Superior temporal gyrus (tissue), 1 donor: ENCODE data around the gene SHISA5.

Source experiments
- DNase-seq: peaks from one replicate; pipeline ENCODE4 v3.0.0-alpha.2; 2016; ENCODE audit errors: extremely low spot score

Gene SHISA5

DNA sequence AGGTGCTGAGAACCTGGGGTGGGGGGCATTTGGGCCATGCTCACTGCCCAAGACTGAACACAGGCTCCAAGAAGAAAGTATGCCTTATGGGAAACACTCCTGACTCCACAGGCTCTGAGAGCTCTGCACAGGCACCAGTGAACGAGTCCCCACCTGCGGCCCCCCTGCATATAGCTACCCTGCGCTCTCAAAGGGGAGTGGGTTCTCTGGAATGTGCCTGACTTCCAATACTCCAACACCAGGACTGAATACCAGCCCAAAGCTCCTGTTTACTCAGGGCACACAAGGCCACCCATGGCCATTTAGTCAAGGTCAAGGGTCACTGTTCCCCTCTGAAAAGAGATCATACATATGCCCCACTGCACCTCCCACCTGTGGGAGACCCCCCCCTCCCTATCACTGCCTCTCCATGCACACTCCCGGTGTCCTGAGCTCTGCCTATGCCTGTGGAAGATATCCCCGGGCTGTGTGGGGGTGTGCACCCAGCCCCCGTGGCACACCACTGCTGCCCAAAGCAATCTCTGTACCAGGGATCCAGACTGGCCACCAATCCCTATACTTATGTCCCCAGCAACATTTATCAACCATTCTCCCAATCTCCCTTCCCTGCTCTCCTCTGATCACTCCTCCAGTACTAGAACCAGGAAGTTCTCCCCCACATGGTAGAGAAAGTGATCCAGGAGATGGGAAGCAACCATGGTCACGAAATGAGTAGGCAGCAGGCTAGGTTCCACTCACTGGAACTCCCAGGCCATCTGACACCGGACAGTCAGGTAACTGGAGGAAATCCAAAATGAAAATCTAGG, 72.5 kb downstream of the SHISA5 start:
- no peak for DNase-seq

DNA sequence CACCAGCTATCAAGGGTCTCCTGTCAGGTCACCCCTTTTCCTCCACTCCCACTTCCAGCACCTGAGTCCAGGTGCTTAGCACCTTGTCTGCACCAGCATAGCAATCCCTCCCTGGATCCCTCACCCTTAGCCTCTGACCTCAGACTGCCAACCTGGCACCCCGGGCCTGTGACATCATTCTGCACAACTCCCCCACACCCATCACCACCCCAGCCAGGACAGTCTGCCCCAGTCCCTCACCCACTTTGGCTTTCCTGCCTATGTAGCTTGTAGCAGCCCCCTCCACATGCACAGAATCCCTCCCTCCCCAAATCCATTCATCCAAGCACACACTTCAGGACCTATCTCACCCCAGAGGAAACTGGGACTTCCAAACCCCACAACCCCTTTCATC, 73.3 kb downstream of the SHISA5 start:
- no peak for DNase-seq

DNA sequence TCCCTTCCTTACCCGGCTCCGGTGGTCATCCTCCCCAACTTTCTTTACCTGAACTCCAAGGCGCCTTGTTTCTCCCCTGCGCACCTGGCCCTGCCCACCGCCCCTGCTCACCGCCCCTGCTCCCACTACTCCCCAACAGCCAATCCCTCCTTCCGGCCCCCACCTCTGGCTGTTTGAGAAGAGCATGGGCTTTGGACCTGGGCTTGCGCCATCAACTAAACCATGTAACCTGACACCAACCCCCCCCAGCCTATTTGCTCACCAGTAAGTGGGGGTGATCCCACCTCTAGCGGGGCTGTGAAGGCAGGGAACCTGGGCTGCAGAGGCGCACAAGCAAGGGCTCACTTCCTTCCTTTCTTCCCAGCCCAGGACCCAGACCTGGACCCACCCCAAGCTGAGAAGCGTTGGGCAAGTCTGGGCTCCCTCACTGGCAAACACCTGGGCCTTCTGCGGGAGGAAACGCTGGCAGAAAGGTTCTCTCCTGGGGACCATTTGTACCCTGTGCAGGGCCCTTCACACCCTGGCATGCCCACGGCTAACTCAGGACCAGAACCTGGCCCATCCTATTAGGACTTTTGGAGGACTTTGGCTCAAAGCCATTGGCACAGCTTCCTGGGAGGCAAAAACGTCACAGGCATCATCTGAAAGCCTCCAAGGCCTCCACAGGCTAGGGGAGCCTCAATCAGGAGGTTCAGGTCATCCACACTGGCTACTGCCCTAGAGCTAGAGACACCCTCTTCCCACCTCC, 73.8 kb downstream of the SHISA5 start, which contains the start of gene PLXNB1:
Gene PLXNB1 (minus strand): TSS at position 127 of the 748 bp plus-strand sequence. CDS start 5,475 bp downstream, outside the sequence.
- DNase-seq, result no peak

DNA sequence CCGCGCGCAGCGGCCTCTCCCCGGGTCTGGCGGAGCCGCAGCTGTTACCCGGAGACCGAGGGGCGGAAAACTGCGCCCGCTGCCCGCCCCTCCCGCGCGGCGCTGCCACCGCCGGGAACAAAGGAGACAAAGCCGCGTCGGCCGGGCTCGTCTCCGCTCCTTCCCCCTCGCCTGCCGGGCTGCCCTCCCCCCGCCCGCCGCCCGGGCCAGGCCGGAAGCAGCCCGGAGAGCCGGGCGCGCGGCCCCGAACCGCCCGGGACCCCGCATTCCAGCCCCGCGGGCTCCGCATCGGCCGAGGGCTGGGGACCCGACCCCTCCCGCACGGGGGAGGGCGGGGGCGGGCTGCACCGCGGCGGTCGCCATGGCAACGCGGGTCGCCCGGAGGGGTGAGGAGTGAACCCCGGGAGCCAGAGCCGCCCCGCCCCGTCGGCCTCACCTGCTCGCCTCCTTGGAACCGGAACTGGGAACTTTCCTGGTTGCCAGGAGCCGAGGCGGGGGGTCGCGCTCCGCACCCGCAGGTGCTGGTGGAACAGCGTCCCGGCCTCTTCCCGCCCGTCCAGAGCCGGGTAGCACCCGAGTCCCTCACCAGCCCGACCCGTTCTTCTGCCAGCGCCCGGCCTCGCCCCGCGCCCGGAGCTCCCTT, 74.5 kb downstream of the SHISA5 start:
- DNase-seq, result peak; percentile 81

DNA sequence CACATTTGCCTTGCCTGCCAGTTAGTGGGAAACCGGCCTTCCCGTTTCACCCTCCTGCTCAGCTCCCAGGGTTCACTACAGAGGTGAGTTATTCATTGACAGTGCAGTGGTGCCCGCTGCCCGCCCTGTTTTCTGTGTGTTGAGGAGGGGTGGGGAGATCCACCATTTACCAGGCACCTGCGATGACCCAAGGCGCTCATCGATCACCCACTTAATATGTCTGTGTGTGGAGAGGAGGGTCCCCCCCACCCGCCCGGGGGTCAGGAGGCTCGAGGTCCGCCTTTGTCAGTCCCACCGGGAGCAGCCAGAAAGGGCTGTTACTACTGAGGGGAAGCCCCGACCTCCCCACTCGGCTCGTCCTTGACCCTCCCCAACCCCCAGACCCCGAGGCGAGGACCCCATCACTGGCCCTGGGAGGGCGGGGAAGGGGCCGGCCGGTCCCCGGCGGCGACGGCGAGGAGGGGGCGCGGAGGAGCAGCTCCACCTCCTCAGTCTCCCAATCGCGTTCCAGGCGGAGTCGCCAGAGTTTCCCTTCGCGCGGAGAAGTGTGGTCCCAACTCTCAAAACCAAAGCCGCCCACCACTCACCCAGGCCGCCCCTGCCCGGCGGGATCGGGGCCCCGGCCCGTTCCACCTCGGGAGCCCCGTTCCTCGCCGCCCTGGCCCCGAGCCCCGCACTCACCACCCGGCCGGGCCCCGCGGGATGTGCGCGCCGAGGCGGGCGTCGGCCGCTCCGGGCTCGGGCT, 75.2 kb downstream of the SHISA5 start:
- DNase-seq, result peak; percentile 32

DNA sequence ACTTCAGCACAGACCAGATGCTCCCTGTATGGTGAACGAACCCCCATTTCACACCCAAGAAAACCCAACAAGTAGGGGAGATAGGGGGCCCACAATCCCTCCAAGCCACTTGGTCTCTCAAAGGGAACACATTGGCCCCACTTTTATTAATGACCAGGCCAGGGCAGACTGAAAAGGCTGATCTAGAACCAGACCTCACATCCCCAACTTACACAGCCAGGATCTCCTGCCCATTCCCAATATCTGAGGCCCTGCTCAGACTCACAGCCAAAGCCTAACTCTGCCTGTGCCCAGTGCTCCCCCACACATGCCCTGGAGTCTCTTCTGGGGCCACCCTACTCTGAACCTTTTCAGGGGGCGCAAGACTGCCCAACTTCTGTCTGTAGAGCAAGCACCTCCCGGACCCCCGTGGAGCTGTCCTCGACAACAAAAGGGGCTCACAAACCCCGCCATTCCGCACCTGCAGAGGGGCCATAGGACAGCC, 75.8 kb downstream of the SHISA5 start:
- peak; percentile 30 for DNase-seq

DNA sequence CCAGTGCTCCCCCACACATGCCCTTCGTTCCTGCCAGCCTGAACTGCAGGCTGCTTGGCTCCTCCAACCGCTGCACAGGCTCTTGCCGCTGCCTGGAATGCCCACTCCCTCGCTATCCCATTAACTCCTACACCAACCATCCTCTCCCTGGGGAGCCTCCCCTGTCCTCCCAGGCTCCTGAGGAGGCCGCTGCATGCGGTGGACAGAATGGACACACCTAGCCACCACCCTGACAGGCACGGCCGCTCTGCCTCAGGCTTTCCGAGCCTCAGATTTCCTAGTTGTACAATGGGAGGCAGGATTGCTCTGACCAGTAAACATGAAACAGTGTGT, 76.4 kb downstream of the SHISA5 start:
- no peak for DNase-seq

DNA sequence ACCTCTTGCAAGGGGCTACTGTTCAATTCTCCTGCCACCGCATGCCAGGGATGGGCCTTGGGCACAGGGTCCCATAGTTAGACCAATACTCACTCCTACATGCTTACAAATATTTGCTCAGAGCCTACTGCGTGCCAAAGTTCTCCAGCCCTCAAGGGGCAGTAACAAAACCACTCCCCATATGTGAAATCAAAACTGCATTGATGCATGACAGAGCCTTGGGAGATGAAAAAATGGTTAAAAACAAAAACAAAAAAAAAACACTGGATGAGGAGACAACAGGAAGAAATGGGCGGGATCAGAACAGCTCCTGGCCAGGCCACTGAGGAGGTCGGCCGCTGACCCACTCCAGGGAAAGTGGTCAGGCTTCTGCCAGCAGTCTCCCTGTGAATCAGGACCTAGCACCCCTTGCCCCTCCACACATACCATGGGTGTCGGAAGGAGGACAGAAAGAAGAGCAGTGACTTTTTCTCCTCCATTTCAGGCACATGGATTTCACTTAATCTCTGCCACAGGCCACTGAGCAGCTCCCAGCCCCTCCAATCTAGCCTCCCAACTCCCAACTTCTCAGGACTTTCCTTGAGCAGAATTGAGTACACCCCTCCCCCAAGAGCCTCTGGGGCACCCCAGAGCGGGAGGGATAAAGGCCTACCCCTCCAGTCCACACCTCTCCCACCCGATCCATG, 76.9 kb downstream of the SHISA5 start:
- peak; percentile 66 for DNase-seq

DNA sequence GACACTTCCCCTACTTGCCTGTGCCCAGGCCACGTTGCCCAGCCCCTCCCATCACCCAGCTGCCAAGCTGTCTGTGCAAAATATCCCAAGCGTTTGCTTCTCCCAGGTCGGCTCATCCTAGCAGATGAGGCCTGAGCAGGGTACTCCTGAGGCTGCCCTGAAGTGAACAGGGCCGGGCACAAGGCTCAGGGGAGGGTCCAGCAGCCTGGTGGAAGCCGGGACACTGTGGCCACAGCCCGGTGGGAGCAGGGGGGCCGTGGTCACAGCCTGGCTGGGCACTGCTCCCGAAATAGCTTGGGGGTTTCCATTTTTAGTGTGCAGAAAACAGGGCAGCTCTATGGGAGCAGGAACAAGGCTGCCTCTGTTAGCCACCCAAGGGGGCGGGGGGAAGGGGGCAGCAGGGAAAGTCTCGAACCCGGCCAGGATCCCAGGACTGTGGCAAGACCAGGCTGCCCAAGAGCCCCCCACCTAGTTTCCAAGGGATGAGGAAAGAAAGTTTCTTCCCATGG, 77.5 kb downstream of the SHISA5 start:
- peak; percentile 94 for DNase-seq

DNA sequence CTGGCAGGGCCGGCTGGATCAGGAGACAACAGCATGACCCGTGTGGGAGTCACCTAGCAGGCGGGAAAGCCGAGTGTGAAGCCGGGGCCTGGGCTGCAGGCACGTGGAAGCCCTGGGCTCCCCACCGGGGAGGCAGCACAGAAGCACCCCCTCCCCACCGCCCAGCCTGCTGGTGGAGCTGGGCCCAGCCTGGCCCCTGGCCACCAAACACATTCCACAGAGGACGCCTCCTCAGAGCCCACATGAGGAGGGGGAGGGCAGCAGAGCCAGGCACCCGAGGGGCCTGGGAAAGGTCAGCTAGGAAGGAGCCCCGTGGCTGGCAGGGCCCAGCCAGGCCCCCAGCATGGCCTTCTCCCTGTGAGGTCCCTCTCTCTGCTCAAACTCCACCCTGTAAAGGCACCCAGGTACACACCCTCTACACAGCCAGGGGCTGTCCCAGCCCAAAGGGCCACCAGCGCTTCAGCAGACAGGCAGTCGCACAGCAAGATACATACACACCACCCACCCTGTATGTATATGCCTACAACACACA, 78.6 kb downstream of the SHISA5 start:
- peak; percentile 49 for DNase-seq

DNA sequence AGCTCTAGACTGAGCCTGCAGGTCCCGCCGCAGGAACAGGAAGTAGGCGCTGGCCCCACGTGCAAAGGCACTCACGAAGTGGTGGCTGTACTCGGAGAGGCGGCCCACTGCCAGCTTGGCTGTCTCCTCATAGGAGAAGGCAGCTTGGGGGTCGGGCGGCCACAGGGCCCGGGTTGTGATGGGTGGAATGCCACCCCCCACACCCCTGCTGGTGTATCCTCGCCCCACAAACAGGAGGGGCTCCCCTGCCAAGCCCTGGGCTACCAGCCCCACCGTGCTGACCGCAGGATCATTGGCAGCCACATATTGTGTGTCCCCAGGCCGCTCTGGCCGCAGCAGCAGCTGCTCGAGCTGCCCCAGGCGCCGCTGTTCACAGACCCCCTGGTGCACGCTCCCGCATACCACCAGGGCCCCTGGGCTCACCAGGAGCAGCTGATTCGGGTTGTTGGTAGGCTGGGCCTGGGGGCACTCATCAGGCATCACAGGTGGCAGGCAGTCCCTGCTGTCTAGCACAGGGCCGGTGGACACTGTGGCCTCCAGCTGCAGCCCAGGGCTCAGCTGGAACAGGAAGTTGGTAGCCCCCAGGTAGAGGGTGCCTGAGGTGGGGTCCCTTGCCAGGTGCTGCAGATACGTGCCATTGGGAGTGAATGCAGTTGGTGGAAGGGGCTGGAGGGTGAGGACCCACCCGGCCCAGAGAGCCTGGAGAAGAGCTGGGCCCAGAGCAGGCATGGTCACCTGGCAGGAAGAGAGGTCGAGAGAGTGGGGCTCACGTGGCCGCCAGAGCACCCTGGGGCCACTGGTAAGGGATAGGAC, 79.9 kb downstream of the SHISA5 start:
- DNase-seq, result peak; percentile 15

DNA sequence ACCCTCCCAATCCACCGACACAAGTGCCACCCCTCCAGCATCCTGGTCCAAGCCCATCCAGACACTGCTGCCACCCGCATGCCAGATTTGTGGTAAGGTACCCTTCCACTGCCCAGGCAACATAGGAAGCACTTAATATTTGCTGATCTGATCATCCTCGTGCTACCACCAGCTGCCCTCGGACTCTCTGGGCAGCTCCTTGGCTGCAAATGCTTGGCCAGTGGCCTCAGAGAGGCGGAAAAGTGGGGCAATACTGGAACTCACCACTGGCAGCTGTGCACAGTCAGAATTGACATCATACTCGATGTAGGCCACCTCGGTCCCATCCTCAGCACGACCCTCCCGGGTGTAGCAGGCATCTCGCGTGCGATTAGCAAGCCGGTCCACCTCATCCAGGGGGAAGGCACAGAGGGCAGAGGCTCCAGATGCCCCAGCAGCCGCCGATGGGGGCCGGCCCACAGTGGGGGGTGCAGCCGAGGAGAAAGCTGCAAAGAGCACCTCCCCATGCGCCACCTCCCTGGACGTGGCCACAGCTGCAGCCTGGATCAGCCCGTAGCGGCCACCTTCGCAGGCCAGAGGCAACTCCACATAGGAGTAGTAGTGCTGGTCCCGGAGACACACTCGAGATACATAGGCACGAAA, 80.6 kb downstream of the SHISA5 start:
- peak; percentile 45 for DNase-seq

DNA sequence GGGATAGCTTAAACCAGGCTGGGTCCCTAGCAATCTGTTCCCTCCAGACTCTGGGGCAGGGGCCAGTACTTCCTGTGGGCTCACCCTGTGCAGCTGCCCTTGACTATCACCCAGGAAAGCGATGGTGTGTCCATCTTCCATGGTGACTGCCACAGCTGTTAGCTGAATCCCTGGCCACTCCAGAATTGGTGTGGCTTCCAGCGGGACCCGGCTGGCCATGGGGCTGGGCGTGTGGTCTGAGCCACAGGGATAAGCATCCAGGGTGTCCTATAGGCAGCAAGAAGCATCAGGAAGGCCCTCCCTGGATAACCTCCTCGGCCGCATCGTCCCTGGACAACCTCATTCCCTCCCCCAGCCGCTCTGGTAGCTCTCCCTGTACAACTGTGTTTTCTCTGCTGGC, 81.3 kb downstream of the SHISA5 start:
- DNase-seq, result no peak

DNA sequence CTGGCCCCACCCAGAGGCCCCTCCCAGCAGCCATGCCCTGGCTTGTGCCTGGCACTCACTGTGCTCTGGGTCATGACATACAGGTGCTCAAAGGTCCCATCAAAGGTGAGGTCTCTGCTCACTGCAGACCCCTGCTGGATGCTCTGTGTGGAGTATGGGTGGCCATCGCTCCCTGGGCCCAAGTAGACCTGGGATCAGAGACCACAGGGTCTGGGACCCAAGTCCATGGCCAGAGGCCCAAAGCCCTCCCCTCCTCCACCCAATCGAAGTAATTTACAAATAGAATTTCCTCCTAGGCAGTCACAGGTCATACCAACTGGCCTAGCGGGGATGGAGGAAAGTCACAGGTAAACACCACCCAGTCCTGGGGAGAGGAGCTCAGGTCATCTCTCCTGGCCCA, 81.7 kb downstream of the SHISA5 start:
- DNase-seq, result no peak

DNA sequence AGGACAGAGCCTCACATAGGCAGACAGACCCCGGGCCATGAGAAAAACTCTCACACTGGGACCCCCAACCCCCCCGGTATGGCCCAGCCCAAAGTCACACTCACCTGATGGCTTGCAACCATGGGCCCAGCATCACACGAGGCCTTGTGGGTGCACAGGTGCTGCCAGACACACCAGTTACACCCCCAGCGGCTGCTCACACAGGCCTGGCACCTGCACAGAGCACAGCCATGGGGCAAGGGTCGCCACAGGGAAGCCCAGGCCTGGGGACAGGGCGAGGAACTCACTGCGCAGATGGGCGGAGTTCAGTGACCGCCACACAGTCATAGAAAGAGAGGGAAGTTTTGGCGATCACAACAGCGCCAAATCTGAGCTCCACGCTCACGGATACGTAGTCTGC, 83.4 kb downstream of the SHISA5 start:
- no peak for DNase-seq

DNA sequence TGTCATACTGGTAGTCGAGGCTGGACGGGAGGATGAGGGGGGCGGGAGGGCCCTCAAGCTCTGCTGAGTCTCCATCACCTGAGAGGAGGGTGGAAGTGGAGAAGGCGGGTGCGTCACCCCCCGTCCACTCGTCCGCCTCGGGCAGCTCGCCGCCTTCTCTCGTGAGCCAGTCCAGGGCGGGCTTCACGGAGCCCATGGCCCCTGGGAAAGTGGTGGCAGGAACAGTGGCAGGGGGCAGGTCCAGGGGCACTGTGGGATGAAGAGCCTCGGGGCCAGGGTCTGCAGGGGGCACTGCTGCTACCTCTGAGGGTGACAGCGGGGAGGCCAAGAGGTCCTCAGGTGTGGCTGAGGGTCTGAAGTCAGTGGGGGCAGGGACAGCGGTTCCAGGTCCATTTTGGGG, 84.4 kb downstream of the SHISA5 start:
- DNase-seq, result no peak

DNA sequence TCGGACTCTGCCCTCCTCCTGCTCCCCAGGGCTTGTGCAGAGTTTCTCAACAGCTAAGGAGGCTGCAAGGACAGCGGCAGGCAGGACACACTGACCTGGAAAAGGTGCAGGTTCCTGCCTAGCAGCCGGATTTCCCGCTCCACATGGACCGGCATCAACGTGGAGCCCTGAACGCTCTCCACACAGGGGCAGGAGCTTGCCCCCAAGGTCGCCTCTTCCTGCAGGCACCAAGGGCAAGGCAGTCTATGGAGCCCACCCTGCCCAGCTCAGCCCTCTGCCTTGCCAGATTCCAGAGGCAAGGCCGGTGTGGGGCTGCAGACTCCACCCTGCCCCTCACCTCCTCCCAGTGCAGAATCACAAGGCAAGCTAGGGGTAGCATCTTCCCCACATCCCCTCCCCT, 84.8 kb downstream of the SHISA5 start:
- no peak for DNase-seq

DNA sequence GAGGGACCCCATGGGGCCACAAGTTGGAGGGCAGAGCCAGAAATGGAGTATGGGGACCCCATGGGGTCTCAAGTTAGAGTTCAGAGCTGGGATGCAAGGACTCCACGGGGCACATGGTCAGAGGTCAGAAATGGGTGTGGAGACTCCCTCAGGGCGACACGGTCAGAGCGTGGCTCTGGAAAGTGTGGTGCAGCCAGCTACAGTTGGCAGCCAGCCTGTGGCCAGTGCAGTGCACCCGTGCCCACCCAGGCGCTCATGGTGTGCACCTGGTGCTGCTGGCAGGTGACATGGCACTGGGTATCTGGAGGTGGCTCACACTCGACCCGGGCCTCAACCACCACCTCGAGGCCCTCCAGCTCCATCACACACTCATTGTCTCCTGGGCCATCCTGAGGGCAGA, 85.3 kb downstream of the SHISA5 start:
- no peak for DNase-seq

DNA sequence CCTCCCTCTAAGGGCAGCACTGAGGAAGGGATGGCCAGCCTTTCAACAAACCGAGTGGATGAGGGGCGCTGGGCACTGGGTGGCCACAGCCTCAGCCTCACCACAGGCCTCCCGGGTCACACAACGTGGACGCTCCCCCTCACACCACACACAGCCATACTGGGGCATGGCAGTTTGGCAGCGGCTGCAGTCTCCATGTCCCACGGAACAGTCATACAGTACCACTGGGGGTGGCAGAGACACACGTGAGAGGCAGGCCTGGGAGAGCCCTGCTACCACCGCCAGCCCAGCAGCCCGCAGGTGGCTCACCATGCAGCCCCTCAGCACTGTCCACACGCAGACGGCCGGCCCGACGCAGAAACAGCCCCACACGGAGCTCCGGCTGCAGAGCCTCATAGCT, 85.8 kb downstream of the SHISA5 start:
- no peak for DNase-seq
